CD4-positive, alpha-beta T cell (primary cell): ENCODE measurements around the gene GRK5. TPM values are rescaled to one million over a fixed set of nuclear protein-coding genes. Genes with fewer than 3 reads are reported as not detected.

Experiments
- ATAC-seq: fragments of 200-7000 bp; cut with Tn5 transposase; one replicate; pipeline ENCODE4 v1.10.0; 2022; ENCODE audit warnings: mild to moderate bottlenecking; ENCODE audit not compliant: poor library complexity
- CTCF ChIA-PET: fragments of 350-600 bp; sonication (Branson Sonifier 250); formaldehyde crosslinking; loops from one replicate; lab custom pipeline; 2021; ENCODE audit warnings: antibody characterized with exemption, inconsistent platforms; lab: Charles Lee
- POLR2A ChIA-PET: fragments of 350-600 bp; sonication (Branson Sonifier 250); formaldehyde crosslinking; loops from one replicate; lab custom pipeline; 2021; ENCODE audit warnings: antibody characterized with exemption, inconsistent platforms; lab: Charles Lee
- DNase-seq, 14 experiments: peaks; one replicate each; pipeline ENCODE4 v3.0.0-alpha.2; 2013 to 2020; ENCODE audit warnings: mixed read lengths in 2 of 14
- H3K27ac ChIP-seq, 2 donors: one replicate each; pipeline versions ENCODE4 v1.5.1 to v1.7.0; 2013; ENCODE audit warnings: low read length in 2 of 2, low read depth in 1 of 2, mild to moderate bottlenecking in 1 of 2
- H3K27me3 ChIP-seq, 2 experiments: 1 replicate in 1 of 2; 2 replicates in 1 of 2; pipeline versions ENCODE4 v1.6.1 to v1.7.0; 2013; ENCODE audit warnings: low read length in 2 of 2, control low read depth in 1 of 2, mild to moderate bottlenecking in 1 of 2, moderate library complexity in 1 of 2; ENCODE audit not compliant: insufficient read depth in 2 of 2, control insufficient read depth in 1 of 2
- H3K36me3 ChIP-seq: one replicate; pipeline ENCODE4 v1.6.1; 2013; ENCODE audit warnings: low read length, control low read depth; ENCODE audit not compliant: insufficient read depth
- H3K4me1 ChIP-seq: one replicate; pipeline ENCODE4 v1.6.1; 2013; ENCODE audit warnings: low read length, control low read depth; ENCODE audit not compliant: insufficient read depth
- H3K4me3 ChIP-seq: one replicate; pipeline ENCODE4 v1.5.1; 2013; ENCODE audit warnings: mild to moderate bottlenecking, low read length, moderate library complexity
- H3K9me3 ChIP-seq, 2 experiments: 1 replicate in 1 of 2; 2 replicates in 1 of 2; pipeline versions ENCODE4 v1.6.1 to v1.7.0; 2013; ENCODE audit warnings: low read length in 2 of 2, mild to moderate bottlenecking in 2 of 2, control low read depth in 1 of 2, moderate library complexity in 1 of 2; ENCODE audit not compliant: control insufficient read depth in 1 of 2, insufficient read depth in 1 of 2
- H3K27ac Mint-ChIP-seq: one replicate; pipeline ENCODE4 v1.8.0; 2020; ENCODE audit warnings: mixed read lengths
- H3K27me3 Mint-ChIP-seq: one replicate; pipeline ENCODE4 v1.8.0; 2021; ENCODE audit warnings: mixed read lengths
- H3K36me3 Mint-ChIP-seq: one replicate; pipeline ENCODE4 v1.8.0; 2021; ENCODE audit warnings: low read depth, mixed read lengths
- H3K4me1 Mint-ChIP-seq: one replicate; pipeline ENCODE4 v1.8.0; 2021; ENCODE audit warnings: low read depth, mixed read lengths
- H3K4me3 Mint-ChIP-seq: one replicate; pipeline ENCODE4 v1.8.0; 2020; ENCODE audit warnings: mild to moderate bottlenecking, mixed read lengths
- H3K9me3 Mint-ChIP-seq: one replicate; pipeline ENCODE4 v1.8.0; 2020; ENCODE audit warnings: mixed read lengths
- intact Hi-C, 2 experiments: fragments of 100-400 bp; cut with DNase I in 1 of 2; cut with micrococcal nuclease in 1 of 2; formaldehyde crosslinking; loops; one replicate each; pipeline versions ENCODE4 v1.15.1 to v1.9.0; 2023 to 2025; cut with DNase I, micrococcal nuclease
- total RNA-seq, 174 experiments: library from RNA in 2 of 174; stranded (reverse) in 2 of 174; gene quantifications; one replicate each; pipeline ENCODE4 v1.2.3 and lab custom pipeline; 2021 to 2026
- TF ChIP-seq, protein P1 (sequence below): fragments of 200-600 bp; IDR thresholded peaks from one replicate; pipeline ENCODE4 v1.8.0; 2022; ENCODE audit warnings: antibody characterized with exemption, mild to moderate bottlenecking

Gene GRK5
- total RNA-seq, 2 experiments from 2014 or later: 19.2 to 20.8 TPM

DNA sequence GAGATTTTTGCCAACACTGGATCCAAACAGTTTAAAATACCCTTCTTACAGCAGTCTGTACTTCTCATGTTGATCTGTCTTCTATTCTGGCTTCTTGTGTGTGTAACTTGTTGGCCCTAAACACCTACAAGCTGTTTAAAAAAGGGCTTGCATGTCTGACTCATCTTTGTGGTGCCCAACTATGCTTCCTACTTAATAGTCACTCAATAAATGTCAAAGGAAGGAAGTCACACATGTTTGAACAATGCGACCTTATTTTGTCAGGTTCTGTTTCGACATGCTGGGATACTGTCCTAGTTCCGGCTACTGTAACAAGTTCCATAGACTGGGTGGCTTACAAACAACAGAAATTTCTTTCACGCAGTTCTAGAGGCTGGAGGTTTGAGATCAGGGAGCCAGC is 9.4 kb upstream of the GRK5 start:
- H3K27me3 Mint-ChIP-seq: no peaks in the 10 kb centered on the region
- CTCF ChIA-PET: interaction anchor here (0.9 to 2.5 kb wide), 8 partner anchors 9 to 384 kb away, joined by 3 to 18 read pairs (median 6); no protein-coding TSS in a partner anchor
- H3K9me3 Mint-ChIP-seq: no peaks in the 10 kb centered on the region
- POLR2A ChIA-PET: interaction anchor here (0.6 to 1.1 kb wide), 4 partner anchors 9 to 436 kb away, joined by 3 to 5 read pairs (median 3); partner anchors contain the start of genes GRK5 and RGS10
- peak in 1 of 14 experiments; percentile 10 for DNase-seq
- Histone ChIP-seq H3K36me3 (no peaks in the 10 kb centered on the region), H3K27ac (no peak overlapping the region), H3K9me3 (no peaks in the 10 kb centered on the region), H3K4me3 (no peak overlapping the region), H3K4me1 (peaks cover 4% of the 10 kb centered on the region), H3K27me3 (no peaks in the 10 kb centered on the region)
- TF ChIP-seq, protein P1, sequence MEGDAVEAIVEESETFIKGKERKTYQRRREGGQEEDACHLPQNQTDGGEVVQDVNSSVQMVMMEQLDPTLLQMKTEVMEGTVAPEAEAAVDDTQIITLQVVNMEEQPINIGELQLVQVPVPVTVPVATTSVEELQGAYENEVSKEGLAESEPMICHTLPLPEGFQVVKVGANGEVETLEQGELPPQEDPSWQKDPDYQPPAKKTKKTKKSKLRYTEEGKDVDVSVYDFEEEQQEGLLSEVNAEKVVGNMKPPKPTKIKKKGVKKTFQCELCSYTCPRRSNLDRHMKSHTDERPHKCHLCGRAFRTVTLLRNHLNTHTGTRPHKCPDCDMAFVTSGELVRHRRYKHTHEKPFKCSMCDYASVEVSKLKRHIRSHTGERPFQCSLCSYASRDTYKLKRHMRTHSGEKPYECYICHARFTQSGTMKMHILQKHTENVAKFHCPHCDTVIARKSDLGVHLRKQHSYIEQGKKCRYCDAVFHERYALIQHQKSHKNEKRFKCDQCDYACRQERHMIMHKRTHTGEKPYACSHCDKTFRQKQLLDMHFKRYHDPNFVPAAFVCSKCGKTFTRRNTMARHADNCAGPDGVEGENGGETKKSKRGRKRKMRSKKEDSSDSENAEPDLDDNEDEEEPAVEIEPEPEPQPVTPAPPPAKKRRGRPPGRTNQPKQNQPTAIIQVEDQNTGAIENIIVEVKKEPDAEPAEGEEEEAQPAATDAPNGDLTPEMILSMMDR: no peak
- no peak overlapping the region for H3K4me3 Mint-ChIP-seq
- H3K4me1 Mint-ChIP-seq: peaks cover 5% of the 10 kb centered on the region
- no peak for ATAC-seq
- intact Hi-C loops: loop anchor here in 1 of 2 experiments (2.0 kb wide), 3 partner anchors 219 to 345 kb away; partner anchors contain the start of gene RGS10
- H3K36me3 Mint-ChIP-seq: no peaks in the 10 kb centered on the region
- no peak overlapping the region for H3K27ac Mint-ChIP-seq

DNA sequence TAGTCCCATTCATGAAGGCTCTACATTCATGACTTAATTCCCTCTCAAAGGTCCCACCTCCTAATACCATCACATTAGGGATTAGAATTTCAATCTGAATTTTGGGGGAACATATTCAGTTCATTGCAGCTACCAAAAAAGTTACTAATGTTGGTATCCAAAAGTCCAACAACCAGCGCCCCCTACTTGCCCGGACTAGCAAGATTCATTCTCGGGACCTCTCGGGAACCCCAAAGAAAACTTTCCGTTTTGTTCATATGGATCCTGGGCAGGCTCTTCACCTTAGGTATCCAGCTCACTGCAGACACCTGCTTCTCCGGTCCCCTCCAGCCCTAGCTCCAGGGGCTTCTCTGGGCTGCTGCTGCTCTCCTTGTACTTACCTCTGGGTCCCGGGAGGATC is 8.9 kb upstream of the GRK5 start:
- peaks cover 4% of the 10 kb centered on the region for H3K4me1 ChIP-seq
- H3K9me3 ChIP-seq: no peaks in the 10 kb centered on the region
- no peaks in the 10 kb centered on the region for H3K36me3 ChIP-seq
- no peak overlapping the region for H3K27ac Mint-ChIP-seq
- H3K9me3 Mint-ChIP-seq: no peaks in the 10 kb centered on the region
- intact Hi-C loops: loop anchor here in 1 of 2 experiments (2.0 kb wide), 3 partner anchors 218 to 344 kb away; partner anchors contain the start of gene RGS10
- no peak overlapping the region for H3K4me3 ChIP-seq
- no peak overlapping the region for H3K4me3 Mint-ChIP-seq
- H3K27me3 ChIP-seq: no peaks in the 10 kb centered on the region
- peaks cover 5% of the 10 kb centered on the region for H3K4me1 Mint-ChIP-seq
- H3K36me3 Mint-ChIP-seq: no peaks in the 10 kb centered on the region
- H3K27ac ChIP-seq: no peak overlapping the region
- DNase-seq (peak in 7 of 14 experiments; percentile 21 to 56 (median 40)), ATAC-seq (no peak)
- ChIA-PET POLR2A (interaction anchor here (0.6 to 1.8 kb wide), 6 partner anchors 9 to 435 kb away, joined by 3 to 5 read pairs (median 4); partner anchors contain the start of genes GRK5 and RGS10), CTCF (interaction anchor here (0.6 to 2.5 kb wide), 9 partner anchors 8 to 384 kb away, joined by 3 to 18 read pairs (median 4); no protein-coding TSS in a partner anchor)
- TF ChIP-seq, protein P1: peak; percentile 42
- H3K27me3 Mint-ChIP-seq: no peaks in the 10 kb centered on the region

DNA sequence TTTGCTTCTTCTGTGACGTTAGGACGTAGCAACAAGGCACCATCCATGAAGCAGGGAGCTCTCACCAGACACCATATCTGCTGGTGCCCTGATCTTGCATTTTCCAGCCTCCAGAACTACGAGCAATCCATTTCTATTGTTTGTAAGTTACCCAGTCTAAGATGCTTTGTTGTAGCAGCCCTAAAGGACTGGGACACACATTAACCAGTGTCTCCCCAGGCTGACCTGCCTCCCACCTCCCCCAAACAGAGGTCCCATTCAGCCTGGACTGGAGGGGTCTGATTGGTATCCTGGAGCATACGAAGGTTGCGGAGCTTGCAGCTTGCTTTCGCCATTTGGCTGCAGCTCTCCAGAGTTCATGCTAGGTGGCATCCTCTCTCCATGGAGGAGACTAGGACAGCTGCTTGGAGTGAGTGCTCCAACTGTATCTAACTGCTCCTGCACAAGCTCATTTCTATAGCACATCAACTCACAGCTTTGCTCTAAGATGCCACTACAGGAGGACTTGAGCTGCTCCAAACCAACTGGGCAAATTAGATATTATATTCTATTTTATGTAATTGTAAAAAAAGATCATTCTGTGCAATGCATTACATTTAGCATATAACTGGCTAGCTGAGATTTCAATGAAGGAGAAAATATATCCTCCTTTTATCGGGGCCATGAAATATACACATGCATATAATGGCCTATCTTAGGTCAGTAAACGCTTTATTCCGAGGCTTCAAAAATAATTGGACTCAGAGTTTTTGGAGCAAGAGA is 8.0 kb upstream of the GRK5 start:
- peak in 13 of 14 experiments; percentile 14 to 80 (median 45) for DNase-seq
- Mint-ChIP-seq H3K27me3 (no peaks in the 10 kb centered on the region), H3K4me3 (no peak overlapping the region), H3K36me3 (no peaks in the 10 kb centered on the region), H3K9me3 (no peaks in the 10 kb centered on the region), H3K4me1 (peaks cover 5% of the 10 kb centered on the region), H3K27ac (no peak overlapping the region)
- no peak overlapping the region for H3K4me3 ChIP-seq
- no peaks in the 10 kb centered on the region for H3K27me3 ChIP-seq
- H3K9me3 ChIP-seq: no peaks in the 10 kb centered on the region
- peaks cover 4% of the 10 kb centered on the region for H3K4me1 ChIP-seq
- ChIA-PET POLR2A (interaction anchor here (0.7 to 1.8 kb wide), 4 partner anchors 9 to 290 kb away, joined by 3 to 5 read pairs (median 4); no protein-coding TSS in a partner anchor), CTCF (interaction anchor here (0.6 to 2.5 kb wide), 21 partner anchors 7 to 383 kb away, joined by 3 to 18 read pairs (median 3); partner anchors contain the start of gene RGS10)
- intact Hi-C loops: loop anchor here (1.0 to 2.0 kb wide), 4 partner anchors 217 to 343 kb away; partner anchors contain the start of gene RGS10 (in 1 of the 2)
- no peaks in the 10 kb centered on the region for H3K36me3 ChIP-seq
- no peak overlapping the region for H3K27ac ChIP-seq
- peak; percentile 97 for ATAC-seq
- TF ChIP-seq, protein P1: peak; percentile 70
